HL-60 (cell line): Measurements from ENCODE around the gene NAE1.

ENCODE experiments used
- DNase-seq, 2 experiments: peaks; one replicate each; pipeline ENCODE4 v3.0.0-alpha.2; 2010 to 2020; ENCODE audit warnings: low read depth in 1 of 2, low spot score in 1 of 2
- H3K27ac ChIP-seq: fragments of 250-450 bp; sonication (Bioruptor Pico); replicated peaks from 2 replicates; pipeline ENCODE4 v1.5.1; 2020; ENCODE audit warnings: mild to moderate bottlenecking, moderate library complexity
- H3K27me3 ChIP-seq: fragments of 250-450 bp; sonication (Bioruptor Pico); 2 replicates; pipeline ENCODE4 v1.5.1; 2021; ENCODE audit warnings: mild to moderate bottlenecking, moderate library complexity; ENCODE audit not compliant: insufficient read depth, poor library complexity, severe bottlenecking
- H3K4me3 ChIP-seq: replicated peaks from 2 replicates; pipeline ENCODE4 v1.5.1; 2011; ENCODE audit warnings: mild to moderate bottlenecking, control low read depth, low read length; ENCODE audit not compliant: insufficient read depth
- CTCF ChIP-seq: IDR thresholded peaks from one replicate; pipeline ENCODE4 v1.5.1; 2011; ENCODE audit warnings: low read length, control low read depth, inconsistent platforms; ENCODE audit not compliant: insufficient read depth
- GABPA ChIP-seq: IDR thresholded peaks from 2 replicates; pipeline ENCODE4 v1.6.1; 2012; ENCODE audit warnings: low read depth
- POLR2AphosphoS5 ChIP-seq: IDR thresholded peaks from 2 replicates; pipeline ENCODE4 v1.6.1; 2012; ENCODE audit warnings: low read depth
- REST ChIP-seq: IDR thresholded peaks from 2 replicates; pipeline ENCODE4 v1.6.1; 2012; ENCODE audit warnings: low read depth; ENCODE audit not compliant: insufficient replicate concordance
- SPI1 ChIP-seq: IDR thresholded peaks from 2 replicates; pipeline ENCODE4 v1.6.1; 2012; ENCODE audit warnings: low read depth, mild to moderate bottlenecking, borderline replicate concordance

NAE1 gene

GRCh38 chr16:66848172-66848571, 17.4 kb upstream of the NAE1 start:
- Histone ChIP-seq H3K4me3 (no peak overlapping the region), H3K27ac (no peak overlapping the region), H3K27me3 (peaks cover 18% of the 10 kb centered on the region)
- TF ChIP-seq REST (no peak), CTCF (no peak), POLR2AphosphoS5 (no peak), SPI1 (no peak), GABPA (no peak)
- DNase-seq = no peak

GRCh38 chr16:66847533-66848067, 16.8 kb upstream of the NAE1 start:
- DNase-seq = no peak
- no peak for TF ChIP-seq POLR2AphosphoS5
- TF ChIP-seq SPI1 = no peak
- TF ChIP-seq REST = no peak
- no peak for TF ChIP-seq CTCF
- no peak for TF ChIP-seq GABPA
- Histone ChIP-seq H3K4me3 (no peak overlapping the region), H3K27ac (no peak overlapping the region), H3K27me3 (peaks cover 18% of the 10 kb centered on the region)

- no peak for TF ChIP-seq CTCF
- TF ChIP-seq POLR2AphosphoS5 = no peak
- no peak for TF ChIP-seq GABPA
- no peak for TF ChIP-seq REST
- TF ChIP-seq SPI1 = no peak
- H3K4me3 ChIP-seq = no peak overlapping the region
- no peak overlapping the region for H3K27ac ChIP-seq
- H3K27me3 ChIP-seq = peaks cover 18% of the 10 kb centered on the region
- DNase-seq = no peak
Measured at GRCh38 chr16:66846831-66847230, 16.1 kb upstream of the NAE1 start.
